ENCODE results near the gene HPX.

The HPX gene

GRCh38 chr11:6414874-6415328, 25.9 kb downstream of the HPX start:
- no peak for DNase-seq
- H3K27me3 ChIP-seq (replicated peaks): no peaks in the 10 kb centered on the region
- H3K4me3 ChIP-seq (ENCODE audit: low read depth, low read length): no peak overlapping the region
- TF ChIP-seq CTCF (IDR thresholded peaks at IDR 0.05; ENCODE audit: low read depth, low read length, missing control alignments): no peak
- H3K27ac ChIP-seq: no peak overlapping the region
- peaks cover 4% of the 10 kb centered on the region for H3K36me3 ChIP-seq (replicated peaks)
- in situ Hi-C loops (cut with HindIII; ENCODE audit: low pct_ligation_motif_present, low sequenced_read_pairs): no loop called here

GRCh38 chr11:6413791-6414201, 27.0 kb downstream of the HPX start:
- Histone ChIP-seq H3K36me3 (replicated peaks) (peaks cover 4% of the 10 kb centered on the region), H3K27me3 (replicated peaks) (no peaks in the 10 kb centered on the region), H3K27ac (no peak overlapping the region), H3K4me3 (ENCODE audit: low read depth, low read length) (no peak overlapping the region)
- in situ Hi-C loops (cut with HindIII; ENCODE audit: low pct_ligation_motif_present, low sequenced_read_pairs): no loop called here
- no peak for DNase-seq
- TF ChIP-seq CTCF (IDR thresholded peaks at IDR 0.05; ENCODE audit: low read depth, low read length, missing control alignments): no peak

- H3K27me3 ChIP-seq (replicated peaks): no peaks in the 10 kb centered on the region
- TF ChIP-seq CTCF (IDR thresholded peaks at IDR 0.05; ENCODE audit: low read depth, low read length, missing control alignments): no peak
- H3K27ac ChIP-seq: no peak overlapping the region
- peaks cover 4% of the 10 kb centered on the region for H3K36me3 ChIP-seq (replicated peaks)
- H3K4me3 ChIP-seq (ENCODE audit: low read depth, low read length): no peak overlapping the region
- in situ Hi-C loops (cut with HindIII; ENCODE audit: low pct_ligation_motif_present, low sequenced_read_pairs): no loop called here
- no peak for DNase-seq
Observed at GRCh38 chr11:6411594-6412031, 29.2 kb downstream of the HPX start.

GRCh38 chr11:6410695-6411430, 29.9 kb downstream of the HPX start:
- in situ Hi-C loops (cut with HindIII; ENCODE audit: low pct_ligation_motif_present, low sequenced_read_pairs): no loop called here
- Histone ChIP-seq H3K27me3 (replicated peaks) (no peaks in the 10 kb centered on the region), H3K36me3 (replicated peaks) (peaks cover 4% of the 10 kb centered on the region), H3K27ac (no peak overlapping the region), H3K4me3 (ENCODE audit: low read depth, low read length) (no peak overlapping the region)
- DNase-seq: no peak
- no peak for TF ChIP-seq CTCF (IDR thresholded peaks at IDR 0.05; ENCODE audit: low read depth, low read length, missing control alignments)

- Histone ChIP-seq H3K27me3 (replicated peaks) (no peaks in the 10 kb centered on the region), H3K27ac (no peak overlapping the region), H3K36me3 (replicated peaks) (peaks cover 6% of the 10 kb centered on the region), H3K4me3 (ENCODE audit: low read depth, low read length) (no peak overlapping the region)
- in situ Hi-C loops (cut with HindIII; ENCODE audit: low pct_ligation_motif_present, low sequenced_read_pairs): no loop called here
- DNase-seq: no peak
- TF ChIP-seq CTCF (IDR thresholded peaks at IDR 0.05; ENCODE audit: low read depth, low read length, missing control alignments): no peak
Observed at GRCh38 chr11:6406370-6406769, 34.4 kb downstream of the HPX start.

- Histone ChIP-seq H3K27ac (no peak overlapping the region), H3K4me3 (ENCODE audit: low read depth, low read length) (no peak overlapping the region), H3K36me3 (replicated peaks) (peaks cover 6% of the 10 kb centered on the region), H3K27me3 (replicated peaks) (no peaks in the 10 kb centered on the region)
- TF ChIP-seq CTCF (IDR thresholded peaks at IDR 0.05; ENCODE audit: low read depth, low read length, missing control alignments): no peak
- DNase-seq: no peak
- in situ Hi-C loops (cut with HindIII; ENCODE audit: low pct_ligation_motif_present, low sequenced_read_pairs): no loop called here
Observed at GRCh38 chr11:6405846-6406245, 34.9 kb downstream of the HPX start.

Data from brain microvascular endothelial cell (primary cell).